HG02571 (cell line): Measurements from ENCODE around the gene FAF2.

Source experiments
- ATAC-seq: cut with Tn5 transposase; IDR thresholded peaks from one replicate; pipeline ENCODE4 v1.9.1; 2021; ENCODE audit warnings: mild to moderate bottlenecking, moderate library complexity; ENCODE audit not compliant: unreplicated experiment

FAF2 gene

DNA sequence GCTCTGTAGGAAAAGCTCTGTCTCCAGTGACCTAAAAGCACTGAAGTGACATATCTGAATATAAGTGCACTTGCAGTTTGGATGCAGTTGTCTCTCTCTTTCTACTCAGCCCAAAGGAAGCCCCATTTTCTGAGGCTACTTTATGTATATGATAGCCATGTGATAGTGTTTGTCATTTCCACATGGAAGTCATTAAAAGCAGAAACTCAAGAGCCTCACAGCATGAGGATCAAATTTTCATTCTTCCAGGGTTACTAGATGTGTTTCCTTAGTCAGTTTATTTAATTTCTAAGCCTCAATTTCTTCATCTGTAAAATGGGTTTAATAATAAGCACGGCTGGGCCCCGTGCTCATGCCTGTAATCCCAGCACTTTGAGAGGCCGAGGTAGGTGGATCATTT lies 52.3 kb downstream of the FAF2 start:
- ATAC-seq = no peak

DNA sequence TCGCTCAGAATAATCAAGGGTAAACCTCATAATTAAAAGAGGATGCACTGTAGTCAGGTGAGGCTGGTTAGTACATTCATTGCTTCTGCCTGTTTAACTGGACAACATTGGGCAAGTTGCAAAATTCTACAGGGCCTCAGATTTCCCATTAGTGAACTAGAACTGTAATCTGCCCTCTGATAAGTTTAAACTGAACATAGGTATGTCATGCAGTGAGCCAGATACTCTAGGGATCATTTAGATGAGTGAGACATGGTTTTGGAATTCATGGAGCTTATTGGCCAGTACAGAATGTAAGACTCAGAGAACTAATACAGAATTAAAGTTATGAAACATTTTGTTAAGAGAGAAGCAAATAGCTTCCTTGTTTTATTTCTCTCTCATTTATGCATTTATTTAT lies 53.1 kb downstream of the FAF2 start:
- ATAC-seq = no peak

DNA sequence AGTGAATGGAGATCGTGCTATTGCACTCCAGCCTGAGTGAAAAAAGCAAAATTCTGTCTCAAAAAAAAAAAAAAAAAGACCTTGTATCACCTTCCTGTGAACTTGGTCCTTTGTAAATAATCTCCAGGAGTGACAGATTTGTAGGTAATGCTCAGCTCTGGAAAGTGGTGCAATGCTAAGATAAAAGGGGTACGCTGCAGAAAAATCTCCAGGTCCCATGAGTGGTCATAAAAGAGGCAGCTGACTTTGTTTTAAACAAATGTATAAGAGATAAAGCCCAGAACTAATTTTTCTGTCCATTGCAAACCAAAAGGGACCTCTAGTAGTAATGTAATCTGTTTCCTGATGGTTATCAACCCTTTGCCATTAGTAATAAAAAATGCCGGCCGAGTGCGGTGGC lies 55.3 kb downstream of the FAF2 start:
- no peak for ATAC-seq

DNA sequence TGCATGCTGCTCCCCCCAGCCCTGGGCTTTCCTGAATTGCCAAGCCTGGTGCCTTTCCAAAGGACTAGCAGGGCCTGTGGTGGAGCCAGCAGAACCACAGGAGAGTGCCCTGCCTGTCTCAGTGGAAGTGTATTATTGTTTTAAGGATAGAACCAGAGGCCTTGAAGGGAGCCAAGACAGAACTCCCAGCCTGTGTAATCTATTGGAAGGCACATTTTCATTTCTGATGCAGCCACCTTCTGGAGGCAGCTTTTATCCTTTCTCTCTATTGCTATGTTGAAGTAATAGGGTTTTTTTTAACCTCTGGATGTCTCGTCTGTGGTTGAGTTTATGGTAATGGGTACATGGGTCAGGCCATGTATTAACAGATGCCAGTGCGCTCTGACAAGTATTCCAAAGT lies 59.7 kb downstream of the FAF2 start:
- ATAC-seq = no peak

DNA sequence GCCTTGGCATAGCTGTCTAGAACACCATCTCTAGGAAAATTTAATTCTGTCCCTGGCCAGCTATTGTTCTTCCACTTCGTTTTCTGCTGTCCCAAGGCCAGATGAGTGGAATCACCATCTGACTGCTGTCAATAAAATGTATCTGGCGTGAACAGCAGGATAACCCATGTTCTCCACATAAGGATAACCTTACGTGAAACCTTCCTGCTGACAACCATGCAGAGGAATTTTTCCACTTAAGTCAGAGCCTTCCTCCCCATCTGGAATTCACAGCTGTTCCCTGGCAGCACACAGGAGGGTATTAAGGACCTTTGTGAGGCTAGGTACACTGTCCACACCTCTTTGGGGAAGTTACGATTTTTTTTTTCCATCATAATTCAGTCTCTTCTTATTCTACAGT lies 60.4 kb downstream of the FAF2 start:
- no peak for ATAC-seq

DNA sequence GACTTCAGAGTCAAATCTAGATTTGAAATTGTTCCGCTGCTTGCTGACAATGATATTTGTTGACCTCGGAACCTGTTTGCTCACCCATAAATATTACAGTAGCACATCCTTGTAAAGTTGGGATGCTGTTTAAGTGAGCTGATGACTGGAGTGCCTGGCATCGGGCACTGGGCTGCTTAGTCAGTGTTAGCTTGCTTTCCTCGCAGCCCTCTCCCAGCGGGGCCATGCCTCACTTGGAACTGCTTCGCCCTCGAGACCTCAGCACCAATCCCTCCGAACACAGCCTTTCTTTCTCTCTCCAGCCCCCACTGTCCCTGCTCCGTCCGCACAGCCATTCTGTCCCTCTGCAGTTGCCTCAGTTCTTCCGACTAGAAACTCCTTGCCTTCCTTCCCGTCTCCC lies 65.6 kb downstream of the FAF2 start:
- no peak for ATAC-seq

DNA sequence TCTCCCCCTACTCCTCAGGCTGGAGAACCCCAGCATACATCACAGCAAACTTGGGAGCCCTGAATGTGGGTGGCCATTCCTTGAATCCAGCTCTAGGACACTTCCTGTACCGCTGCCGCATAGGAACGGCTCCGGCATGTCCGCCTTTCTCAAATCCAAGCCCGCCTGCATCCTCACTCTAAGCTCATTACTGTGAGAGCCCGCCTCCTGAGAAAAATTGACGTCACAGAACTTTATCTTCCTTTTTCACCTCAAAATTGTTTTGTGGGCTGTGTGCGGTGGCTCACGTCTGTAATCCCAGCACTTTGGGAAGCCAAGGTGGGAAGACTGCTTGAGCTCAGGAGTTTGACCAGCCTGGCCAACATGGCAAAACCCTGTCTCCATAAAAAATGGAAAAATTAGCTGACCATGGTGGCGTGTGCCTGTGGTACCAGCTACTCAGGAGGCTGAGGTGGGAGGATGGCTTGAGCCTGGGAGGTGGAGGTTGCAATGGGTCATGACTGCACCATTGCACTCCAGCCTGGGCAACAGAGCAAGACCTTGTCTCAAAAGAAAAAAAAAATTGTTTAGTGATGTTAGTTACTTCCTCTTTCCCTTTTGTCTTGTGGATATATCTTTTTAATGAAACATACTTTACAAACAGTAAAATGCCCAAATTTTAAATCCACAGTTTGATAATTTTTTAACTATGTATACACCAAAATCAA lies 66.2 kb downstream of the FAF2 start:
- ATAC-seq = no peak

DNA sequence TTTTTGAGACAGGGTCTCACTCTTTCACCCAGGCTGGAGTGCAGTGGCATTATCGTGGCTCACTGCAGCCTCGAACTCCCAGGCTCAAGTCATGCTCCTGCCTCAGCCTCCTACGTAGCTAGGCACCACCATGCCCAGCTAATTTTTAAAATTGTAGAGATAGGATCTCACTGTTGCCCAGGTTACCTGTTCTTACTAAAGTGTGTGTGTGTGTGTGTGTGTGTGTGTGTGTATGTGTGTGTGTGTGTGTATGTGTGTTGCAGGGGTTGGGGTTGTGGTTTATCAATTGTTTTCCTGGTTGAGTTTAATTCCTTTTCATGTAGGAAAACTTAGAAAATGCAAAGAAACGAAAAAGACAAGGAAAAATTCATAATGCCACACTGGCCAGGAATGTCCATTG lies 67.2 kb downstream of the FAF2 start:
- ATAC-seq = no peak

DNA sequence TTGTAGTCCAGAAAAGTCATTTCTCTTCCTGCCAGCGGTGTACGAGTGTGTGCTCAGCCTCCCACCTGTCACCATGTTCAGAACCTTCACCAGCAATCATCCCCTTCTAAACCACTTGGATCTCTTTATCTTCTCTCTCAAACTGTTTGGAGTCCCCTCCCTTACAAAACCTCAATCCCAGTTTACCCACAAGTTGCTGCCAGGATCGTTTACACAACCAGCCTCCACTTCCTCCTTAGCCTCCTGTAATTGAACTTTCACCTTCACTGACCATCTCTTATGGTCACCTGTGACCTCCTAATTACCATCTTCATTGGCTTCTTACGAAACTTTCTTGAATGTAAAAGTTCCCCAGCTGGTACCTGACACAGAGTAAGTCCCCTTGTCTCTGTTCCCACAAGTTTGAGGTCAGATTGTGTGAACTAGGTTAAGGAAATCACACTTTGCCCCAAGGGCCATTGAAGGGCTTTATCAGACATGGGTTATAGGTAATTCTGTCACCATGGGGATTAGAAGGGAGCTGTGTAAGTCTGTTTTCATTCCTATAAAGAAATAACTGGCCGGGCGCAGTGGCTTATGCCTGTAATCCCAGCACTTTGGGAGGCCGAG lies 69.0 kb downstream of the FAF2 start:
- ATAC-seq = no peak

DNA sequence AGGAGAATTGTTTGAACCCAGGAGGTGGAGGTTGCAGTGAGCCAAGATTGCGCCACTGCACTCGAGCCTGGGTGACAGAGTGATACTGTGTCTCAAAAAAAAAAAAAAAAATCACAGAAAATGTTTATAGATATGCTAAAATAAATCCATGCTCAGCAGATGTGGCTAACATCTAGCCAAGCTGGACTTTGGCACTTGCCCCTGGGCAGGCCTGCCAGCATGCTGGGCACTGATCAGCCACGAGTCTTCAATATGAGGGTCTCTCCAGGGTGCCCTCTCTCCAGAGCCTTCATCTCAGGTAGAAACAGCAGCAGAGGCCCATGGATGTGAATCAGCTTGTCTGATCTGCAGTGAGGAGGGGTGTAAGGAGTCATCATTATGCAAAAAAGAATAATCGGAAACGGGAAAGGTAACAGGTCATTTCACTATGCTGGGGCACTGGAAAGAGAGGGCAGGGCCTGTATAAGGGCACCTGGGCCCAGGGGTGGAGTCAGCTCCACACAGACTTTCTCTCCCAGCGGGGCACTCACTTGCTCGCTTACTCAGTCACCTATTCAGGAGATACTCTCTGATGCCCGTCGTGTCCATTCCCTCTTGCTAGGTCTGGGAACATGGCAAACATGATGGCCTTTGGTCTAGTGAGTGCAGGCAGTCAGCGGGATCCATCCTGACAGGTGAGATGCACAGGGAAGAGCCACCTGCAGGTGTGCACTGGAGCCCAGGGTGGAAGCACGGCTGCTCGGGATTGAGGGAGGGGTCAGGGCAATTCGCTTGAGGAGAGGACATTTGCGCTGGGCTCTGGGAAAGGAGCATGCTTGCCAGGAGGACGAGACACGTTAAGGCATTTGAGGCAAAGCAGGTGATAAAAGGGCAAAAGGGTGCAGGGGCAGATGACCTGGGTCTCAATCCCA lies 71.9 kb downstream of the FAF2 start:
- no peak for ATAC-seq

DNA sequence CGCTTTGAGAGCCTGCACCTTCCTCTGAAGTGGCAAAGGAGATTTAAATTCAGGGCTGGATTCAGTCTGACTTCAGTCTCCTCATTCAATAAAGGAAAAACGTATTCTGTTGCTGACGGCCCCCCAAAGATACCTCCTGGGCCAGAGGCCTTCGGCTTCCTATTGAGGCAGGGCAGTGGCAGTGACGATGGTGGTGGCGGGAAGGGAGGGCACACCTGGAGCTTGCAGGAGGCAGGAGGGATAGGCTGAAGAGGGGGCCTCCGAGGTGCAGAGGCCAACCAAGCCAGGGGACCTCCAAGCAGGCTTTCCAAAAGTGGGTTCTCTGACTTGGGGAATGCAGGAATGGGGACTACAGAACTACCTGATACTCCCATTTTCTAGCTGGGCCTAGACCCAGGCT lies 73.1 kb downstream of the FAF2 start:
- ATAC-seq = no peak

DNA sequence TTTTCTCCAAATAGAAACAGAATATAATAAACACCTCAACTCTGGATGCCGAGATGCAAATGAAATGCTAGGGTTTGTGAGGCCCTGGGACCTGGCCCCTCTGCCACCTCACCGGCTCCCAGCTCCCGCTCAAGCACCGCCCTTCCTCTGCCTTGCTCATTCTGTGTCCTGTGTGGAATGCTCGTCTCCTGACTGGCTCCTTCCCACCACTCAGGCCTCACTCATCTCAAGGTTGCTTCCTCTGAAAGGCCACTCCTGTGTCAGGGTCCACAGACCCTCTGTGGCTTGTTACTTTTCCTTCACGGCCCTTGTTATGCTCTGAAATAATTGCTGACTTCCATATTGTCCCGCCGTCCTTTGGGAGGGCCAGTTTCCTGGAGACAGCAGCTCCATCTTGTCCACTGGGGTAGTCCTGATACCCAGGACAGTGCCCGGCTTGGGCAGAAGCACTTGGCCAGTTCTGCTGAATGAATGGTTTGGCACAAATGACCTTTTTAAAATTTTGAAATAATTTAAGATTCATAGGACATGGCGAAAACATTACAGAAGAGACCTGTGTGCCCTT lies 73.6 kb downstream of the FAF2 start:
- ATAC-seq = no peak

DNA sequence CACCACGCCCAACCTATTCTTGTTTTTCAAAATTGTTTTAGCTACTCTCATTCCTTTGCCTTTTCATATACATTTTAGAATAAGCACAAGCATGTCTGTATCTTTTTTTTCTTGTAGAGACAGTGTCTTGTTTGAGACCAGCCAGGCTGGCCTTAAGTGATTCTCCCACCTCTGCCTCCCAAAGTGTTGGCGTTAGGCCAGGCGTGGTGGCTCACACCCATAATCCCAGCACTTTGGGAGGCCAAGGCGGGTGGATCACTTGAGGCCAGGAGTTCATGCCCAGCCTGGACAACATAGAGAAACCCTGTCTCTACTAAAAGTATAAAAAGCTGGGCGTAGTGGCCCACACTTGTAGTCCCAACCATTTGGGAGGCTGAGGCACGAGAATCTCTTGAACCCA lies 76.0 kb downstream of the FAF2 start:
- ATAC-seq = no peak

DNA sequence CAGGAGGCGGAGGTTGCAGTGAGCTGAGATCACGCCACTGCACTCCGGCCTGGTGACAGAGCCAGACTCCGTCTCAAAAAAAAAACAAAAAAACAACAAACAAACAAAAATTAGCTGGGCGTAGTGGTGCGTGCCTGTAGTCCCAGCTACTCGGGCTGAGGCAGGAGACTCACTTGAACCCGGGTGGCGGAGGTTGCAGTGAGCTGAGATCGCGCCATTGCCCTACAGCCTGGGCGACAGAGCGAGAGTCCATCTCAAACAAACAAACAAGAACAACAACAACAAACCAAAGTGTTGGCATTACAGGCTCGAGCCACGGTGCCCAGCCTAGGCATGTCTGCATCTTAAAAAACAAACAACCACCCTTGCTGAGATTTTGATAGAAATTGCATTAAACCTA lies 76.8 kb downstream of the FAF2 start:
- no peak for ATAC-seq

DNA sequence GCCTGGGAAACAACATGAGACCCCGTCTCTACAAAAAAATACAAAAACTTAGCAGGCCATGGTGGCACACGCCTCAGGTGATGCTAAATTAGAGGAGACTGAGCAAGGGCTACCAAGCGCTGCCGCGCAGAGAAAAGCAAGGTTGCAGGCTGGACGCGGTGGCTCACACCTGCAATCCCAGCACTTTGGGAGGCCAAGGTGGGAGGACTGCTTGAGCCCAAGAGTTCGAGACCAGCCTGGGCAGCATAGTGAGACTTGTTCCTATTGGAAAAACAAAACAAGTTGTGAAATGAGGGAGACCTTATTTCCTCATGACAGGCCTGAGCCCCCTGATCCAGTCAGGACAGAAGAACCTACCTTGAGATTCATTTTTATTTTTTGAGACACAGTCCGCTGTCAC lies 77.5 kb downstream of the FAF2 start:
- no peak for ATAC-seq

DNA sequence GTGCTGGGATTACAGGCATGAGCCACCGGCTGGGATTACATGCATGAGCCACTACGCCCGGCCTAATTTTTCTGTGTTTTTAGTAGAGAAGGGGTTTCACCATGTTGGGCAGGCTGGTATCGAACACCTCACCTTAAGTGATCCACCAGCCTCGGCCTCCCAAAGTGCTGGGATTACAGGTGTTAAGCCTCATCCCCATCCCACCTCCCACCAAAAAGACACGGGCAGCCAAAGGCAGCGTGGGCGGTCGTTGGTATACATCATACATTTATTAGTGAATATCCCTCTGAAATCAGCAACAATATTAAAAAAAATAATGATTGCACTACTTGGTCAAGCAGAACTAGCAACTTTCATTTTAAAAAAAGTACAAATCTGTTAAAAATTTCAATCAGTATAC lies 78.3 kb downstream of the FAF2 start:
- ATAC-seq = no peak

DNA sequence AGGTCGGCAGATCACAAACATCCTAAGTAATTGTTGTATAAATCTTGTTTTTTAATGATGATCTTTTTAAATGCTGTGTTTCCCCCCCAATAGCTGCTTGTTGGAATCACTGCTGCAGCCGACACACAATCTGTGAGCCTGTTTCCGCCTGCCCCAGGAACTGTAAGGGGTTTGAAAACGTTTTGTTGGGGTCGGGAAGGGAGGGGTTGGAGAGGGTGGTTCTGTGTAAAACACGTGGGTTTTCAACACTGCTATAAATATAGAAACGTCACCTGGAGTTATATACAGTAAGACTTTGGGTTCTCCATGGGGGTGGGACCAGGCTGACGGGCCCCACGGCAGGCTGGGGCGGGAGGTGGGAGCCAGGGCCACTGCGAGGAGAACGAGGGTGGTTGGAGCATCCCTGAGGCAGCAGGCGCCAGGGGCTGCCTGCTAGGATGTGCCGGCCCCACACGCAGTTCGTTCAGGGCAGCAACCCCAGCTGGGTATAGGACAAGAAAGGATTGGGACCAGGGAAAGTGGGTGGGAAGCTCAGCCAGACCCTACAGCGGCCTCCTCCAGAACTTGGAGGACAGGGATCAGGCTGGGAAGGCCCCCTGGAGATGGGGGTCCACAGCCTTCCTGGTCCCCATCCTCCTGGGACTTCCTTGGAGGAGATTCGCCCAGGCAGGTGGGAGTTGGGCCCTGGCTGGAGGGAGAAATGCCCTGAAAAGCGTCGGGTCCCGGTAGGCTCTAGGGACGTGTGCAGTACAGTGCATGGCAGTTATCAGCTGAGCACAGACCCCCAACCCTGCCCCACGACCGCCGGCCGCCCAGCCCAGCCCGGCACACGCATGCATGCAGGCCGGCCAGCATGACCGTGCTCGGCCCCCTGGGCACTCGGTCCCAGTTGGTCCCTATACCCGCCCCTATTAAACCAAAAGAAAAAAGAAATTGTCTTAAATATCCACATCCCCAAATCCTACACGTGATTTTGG lies 79.3 kb downstream of the FAF2 start:
- ATAC-seq = no peak

DNA sequence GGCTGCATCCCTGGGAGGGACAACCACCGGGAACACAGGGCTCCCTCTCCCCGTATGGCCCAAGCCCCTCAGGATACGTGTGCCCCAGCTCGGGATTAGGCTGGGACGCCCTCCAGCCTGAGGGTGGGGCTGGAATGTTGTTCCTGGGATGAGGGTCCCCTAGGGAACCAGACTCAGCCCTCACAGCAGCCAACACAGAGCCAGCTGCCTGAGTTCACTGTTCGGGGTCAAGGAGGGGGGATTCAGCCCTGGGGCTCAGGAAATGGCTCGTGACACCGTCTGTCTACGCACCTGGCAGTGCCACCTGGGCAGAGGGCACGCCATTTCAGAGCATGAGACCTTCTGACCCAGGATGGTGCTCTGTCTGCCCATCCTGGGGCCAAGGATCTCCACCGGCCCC lies 80.1 kb downstream of the FAF2 start:
- ATAC-seq = no peak

DNA sequence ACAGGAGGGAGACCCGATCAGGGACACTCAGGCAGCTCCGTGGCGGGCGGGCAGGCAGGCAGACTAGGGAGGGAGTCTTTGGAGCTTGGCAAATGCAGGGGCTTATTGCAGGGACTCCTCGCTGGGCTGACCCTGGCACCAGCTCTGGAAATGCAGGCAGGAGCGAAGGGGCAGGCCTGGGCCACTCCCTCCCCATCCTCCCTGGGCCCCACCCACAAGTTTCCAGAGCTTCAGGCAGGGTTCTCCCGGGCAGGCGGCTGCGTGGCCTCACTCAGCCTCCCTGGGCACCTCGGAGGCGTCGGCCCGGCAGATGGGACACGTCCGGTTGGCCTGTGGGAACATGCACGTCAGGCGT lies 80.6 kb downstream of the FAF2 start:
- ATAC-seq = no peak

DNA sequence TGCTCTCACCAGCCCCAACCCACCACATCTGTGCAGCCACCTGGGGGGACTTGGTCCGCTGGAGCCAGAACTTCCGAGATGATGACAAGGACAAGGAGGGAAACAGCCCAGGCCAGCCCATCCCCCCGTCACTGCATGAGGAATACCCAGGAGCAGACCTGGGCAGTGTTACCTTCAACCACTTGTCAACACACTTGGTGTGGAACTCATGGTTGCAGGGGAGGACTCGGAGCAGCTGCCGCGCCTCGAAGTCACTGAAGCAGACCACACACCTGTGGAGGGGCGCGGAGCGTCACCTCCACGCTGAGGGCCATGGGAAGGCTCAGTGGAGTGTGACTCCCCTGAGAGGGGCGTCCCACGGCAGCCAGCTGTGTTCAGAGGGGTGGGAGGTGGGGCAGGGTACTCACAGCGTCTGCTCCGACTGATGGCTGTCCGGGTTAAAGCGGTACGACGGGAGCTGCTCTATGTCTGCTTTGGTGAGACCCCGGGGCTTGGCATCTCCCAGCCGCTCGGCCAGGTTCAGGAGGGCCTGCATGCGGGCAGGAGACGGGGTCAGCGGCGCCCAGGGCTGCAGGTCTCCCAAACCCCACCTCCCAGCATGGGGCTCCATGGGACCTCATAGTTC lies 81.0 kb downstream of the FAF2 start:
- ATAC-seq = no peak
